Thymus (tissue), 11 donors: Measurements from ENCODE around the gene FRAT1. TPM values are rescaled to one million over a fixed set of nuclear protein-coding genes. Genes with fewer than 3 reads are reported as not detected.

Experiments used
- DNase-seq, 9 donors: peaks; one replicate each; pipeline ENCODE4 v3.0.0-alpha.2; 2013; ENCODE audit warnings: low spot score in 9 of 9, low read depth in 6 of 9, missing footprints in 1 of 9
- H3K27ac ChIP-seq, 2 donors: one replicate each; pipeline ENCODE4 v1.5.1; 2013; ENCODE audit warnings: control low read depth in 1 of 2, low read depth in 1 of 2, low read length in 1 of 2, mild to moderate bottlenecking in 1 of 2, moderate library complexity in 1 of 2
- H3K27me3 ChIP-seq, 2 donors: one replicate each; pipeline ENCODE4 v1.5.1; 2013; ENCODE audit warnings: low read length in 1 of 2; ENCODE audit not compliant: control insufficient read depth in 2 of 2, insufficient read depth in 1 of 2
- H3K36me3 ChIP-seq, 2 donors: one replicate each; pipeline ENCODE4 v1.5.1; 2013; ENCODE audit warnings: low read length in 1 of 2, mild to moderate bottlenecking in 1 of 2, moderate library complexity in 1 of 2; ENCODE audit not compliant: control insufficient read depth in 2 of 2, insufficient read depth in 2 of 2
- H3K4me1 ChIP-seq, 2 donors: one replicate each; pipeline ENCODE4 v1.5.1; 2013; ENCODE audit warnings: low read length in 2 of 2; ENCODE audit not compliant: control insufficient read depth in 2 of 2, insufficient read depth in 2 of 2
- H3K4me3 ChIP-seq, 2 donors: one replicate each; pipeline ENCODE4 v1.5.1; 2013; ENCODE audit warnings: low read length in 2 of 2, control low read depth in 1 of 2, mild to moderate bottlenecking in 1 of 2
- H3K9me3 ChIP-seq, 2 donors: one replicate each; pipeline ENCODE4 v1.5.1; 2013; ENCODE audit warnings: low read length in 1 of 2, mild to moderate bottlenecking in 1 of 2; ENCODE audit not compliant: control insufficient read depth in 2 of 2, insufficient read depth in 1 of 2
- WGBS: extraction: QIAGEN DNeasy Blood & Tissue Kit; methylation state at CpG from one replicate; pipeline ENCODE4 v1.1.7; 2013; 5-methylcytosine and 5-hydroxymethylcytosine counted together
- polyA plus RNA-seq: library from polyadenylated mRNA; stranded (reverse); fragments of 200-250 nt; gene quantifications from one replicate; pipeline ENCODE4 v1.2.3, GENCODE V29; 2013
- total RNA-seq: library from RNA; stranded (reverse); fragments of 120-200 nt; gene quantifications from one replicate; pipeline ENCODE4 v1.2.4, GENCODE V29; 2013
- donor health status: healthy.

Gene FRAT1
- total and polyA plus RNA-seq, 2 donors, result 4.7 to 6.3 TPM

DNA sequence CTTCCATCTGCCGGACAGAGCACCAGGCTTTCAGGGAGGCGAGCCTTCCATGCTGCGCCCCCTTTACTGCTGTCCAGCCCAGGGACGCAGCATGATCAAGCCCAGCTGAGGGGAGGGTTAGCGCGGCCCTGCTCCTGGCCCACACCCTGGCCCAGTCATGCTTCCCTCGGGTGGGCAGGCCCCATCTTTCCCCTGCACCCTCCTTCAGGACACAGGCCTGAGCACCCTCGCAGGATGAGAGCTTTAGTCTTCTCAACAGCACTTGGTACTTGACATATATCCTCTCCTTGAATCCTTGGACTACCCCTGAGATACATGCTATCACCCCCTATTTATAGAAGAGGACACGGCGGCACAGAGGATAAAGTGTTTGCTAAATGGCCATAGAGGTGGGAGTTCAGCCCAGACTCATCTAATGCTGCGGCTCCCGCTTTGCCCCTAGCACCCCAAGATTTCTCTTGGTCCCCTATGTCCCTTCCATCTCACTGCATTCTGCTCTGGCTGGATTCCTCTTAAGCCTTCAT, 48.1 kb downstream of the FRAT1 start:
- no peak overlapping the region for H3K27ac ChIP-seq
- WGBS, result 98% methylated on average over 12 of the region's 12 CpGs
- H3K4me1 ChIP-seq, result no peaks in the 10 kb centered on the region
- no peak for DNase-seq
- H3K27me3 ChIP-seq, result no peaks in the 10 kb centered on the region
- H3K4me3 ChIP-seq, result no peak overlapping the region
- no peaks in the 10 kb centered on the region for H3K9me3 ChIP-seq
- H3K36me3 ChIP-seq, result peaks cover 30 to 39% of the 10 kb centered on the region in 2 donors

Other genes starting within 250 kb of the FRAT1 start
- gene SLIT1, start 133.3 kb upstream of the FRAT1 start, total RNA-seq, result 5.9 TPM
- 1.0 TPM for gene SLIT1, start 133.3 kb upstream of the FRAT1 start, polyA plus RNA-seq
- 18.2 TPM for gene ARHGAP19, start 26.6 kb upstream of the FRAT1 start, total RNA-seq
- gene ARHGAP19, start 26.6 kb upstream of the FRAT1 start, polyA plus RNA-seq, result 5.8 TPM
- 17.5 TPM for gene FRAT2, start 15.5 kb downstream of the FRAT1 start, total RNA-seq
- gene FRAT2, start 15.5 kb downstream of the FRAT1 start, polyA plus RNA-seq, result 13.1 TPM
- gene RRP12, start 82.1 kb downstream of the FRAT1 start, total RNA-seq, result 8.5 TPM
- gene RRP12, start 82.1 kb downstream of the FRAT1 start, polyA plus RNA-seq, result 18.9 TPM
- gene PGAM1, start 106.9 kb downstream of the FRAT1 start, total RNA-seq, result 272 TPM
- gene PGAM1, start 106.9 kb downstream of the FRAT1 start, polyA plus RNA-seq, result 104 TPM
- 60.1 TPM for gene EXOSC1, start 126.7 kb downstream of the FRAT1 start, total RNA-seq
- gene EXOSC1, start 126.7 kb downstream of the FRAT1 start, polyA plus RNA-seq, result 53.0 TPM
- gene ZDHHC16, start 126.9 kb downstream of the FRAT1 start, total RNA-seq, result 20.8 TPM
- gene ZDHHC16, start 126.9 kb downstream of the FRAT1 start, polyA plus RNA-seq, result 24.4 TPM
- 58.4 TPM for gene MMS19, start 179.2 kb downstream of the FRAT1 start, total RNA-seq
- gene MMS19, start 179.2 kb downstream of the FRAT1 start, polyA plus RNA-seq, result 107 TPM
- 2.5 TPM for gene UBTD1, start 179.7 kb downstream of the FRAT1 start, total RNA-seq
- 7.8 TPM for gene UBTD1, start 179.7 kb downstream of the FRAT1 start, polyA plus RNA-seq